NT2/D1 (cell line): Measurements from ENCODE around the gene GSTM4.

Experiments used
- SUZ12 ChIP-seq: IDR thresholded peaks from 2 replicates; pipeline ENCODE4 v1.6.1; 2011; ENCODE audit not compliant: insufficient read length, insufficient read depth; ENCODE audit errors: extremely low read depth
- YY1 ChIP-seq: IDR thresholded peaks from 2 replicates; pipeline ENCODE4 v1.6.1; 2011; ENCODE audit not compliant: insufficient read length, insufficient read depth
- ZNF274 ChIP-seq: IDR thresholded peaks from 2 replicates; pipeline ENCODE4 v1.6.1; 2011; ENCODE audit warnings: mild to moderate bottlenecking, low read depth, low read length

- TF ChIP-seq ZNF274 (no peak), YY1 (no peak), SUZ12 (no peak)
Observed at GRCh38 chr1:109657395-109657794, 1.5 kb downstream of the GSTM4 start.
